PC-9 (cell line): ENCODE results near the gene SYT1. TPM values are rescaled to one million over a fixed set of nuclear protein-coding genes. Genes with fewer than 3 reads are reported as not detected.

Experiments
- BruUV-seq: library from RNA; stranded (reverse); fragments of 400-500 nt; replicated peaks from 2 replicates; lab custom pipeline; 2021; lab: Mats Ljungman, UMichigan
- CTCF ChIA-PET: fragments of 300-600 bp; sonication (Branson Sonifier 250); formaldehyde crosslinking; loops from one replicate; lab custom pipeline; 2022; ENCODE audit warnings: antibody characterized with exemption; lab: Charles Lee
- POLR2A ChIA-PET: fragments of 300-600 bp; sonication (Branson Sonifier 250); formaldehyde crosslinking; loops from one replicate; lab custom pipeline; 2022; ENCODE audit warnings: antibody characterized with exemption; ENCODE audit not compliant: unreplicated experiment; lab: Charles Lee
- DNase-seq, 2 experiments: peaks; one replicate each; pipeline versions ENCODE4 v3.0.0 to v3.0.0-alpha.2; 2015 to 2022; ENCODE audit warnings: mixed read lengths in 1 of 2
- H2AFZ ChIP-seq: fragments of 200-600 bp; sonication (generic); 2 replicates; pipeline ENCODE4 v1.8.1; 2017; ENCODE audit warnings: antibody characterized with exemption
- H3F3A ChIP-seq: fragments of 200-600 bp; sonication (generic); 2 replicates; pipeline ENCODE4 v1.8.1; 2017; ENCODE audit warnings: antibody characterized with exemption, mild to moderate bottlenecking, low read depth; ENCODE audit not compliant: insufficient read depth
- H3K27ac ChIP-seq: fragments of 200-600 bp; sonication (generic); 2 replicates; pipeline ENCODE4 v1.6.1; 2016; ENCODE audit warnings: mixed run types
- H3K27me3 ChIP-seq: fragments of 200-600 bp; sonication (generic); 2 replicates; pipeline ENCODE4 v1.6.1; 2016; ENCODE audit warnings: low read depth, mixed run types; ENCODE audit not compliant: insufficient read depth
- H3K36me3 ChIP-seq: fragments of 200-600 bp; sonication (generic); 2 replicates; pipeline ENCODE4 v1.6.1; 2016; ENCODE audit warnings: low read depth, mixed run types
- H3K4me1 ChIP-seq: fragments of 200-600 bp; sonication (generic); replicated peaks from 2 replicates; pipeline ENCODE4 v1.6.1; 2016; ENCODE audit warnings: mixed run types; ENCODE audit not compliant: insufficient read depth
- H3K4me2 ChIP-seq: fragments of 200-600 bp; sonication (generic); 2 replicates; pipeline ENCODE4 v1.6.1; 2017; ENCODE audit warnings: mixed run types
- H3K4me3 ChIP-seq: fragments of 200-600 bp; sonication (generic); 2 replicates; pipeline ENCODE4 v1.6.1; 2016; ENCODE audit warnings: mixed run types
- H3K79me2 ChIP-seq: fragments of 200-600 bp; sonication (generic); 2 replicates; pipeline ENCODE4 v1.6.1; 2017; ENCODE audit warnings: low read depth, mixed run types
- H3K9me2 ChIP-seq: fragments of 200-600 bp; sonication (generic); 2 replicates; pipeline ENCODE4 v1.8.1; 2017; ENCODE audit warnings: mild to moderate bottlenecking; ENCODE audit not compliant: insufficient read depth
- H3K9me3 ChIP-seq: fragments of 200-600 bp; sonication (generic); 2 replicates; pipeline ENCODE4 v1.8.1; 2016; ENCODE audit warnings: low read depth; ENCODE audit not compliant: insufficient read depth
- H4K20me1 ChIP-seq: fragments of 200-600 bp; sonication (generic); 2 replicates; pipeline ENCODE4 v1.8.1; 2017; ENCODE audit not compliant: insufficient read depth
- EZH2 ChIP-seq: fragments of 200-600 bp; sonication (generic); IDR thresholded peaks from 2 replicates; pipeline ENCODE4 v1.8.0; 2017; ENCODE audit warnings: antibody characterized with exemption, low read depth
- intact Hi-C: fragments of 100-400 bp; cut with micrococcal nuclease; formaldehyde crosslinking; loops from one replicate; pipeline ENCODE4 v1.10.0; 2022; ENCODE audit not compliant: unreplicated experiment
- total RNA-seq: library from RNA; stranded (reverse); gene quantifications from 2 replicates; pipeline ENCODE4 v1.2.3, GENCODE V29; 2021
- TF ChIP-seq, protein P1 (sequence below): fragments of 200-600 bp; sonication (generic); conservative IDR thresholded peaks from 2 replicates; pipeline ENCODE4 v1.6.1; 2017; ENCODE audit warnings: mixed run types, antibody characterized with exemption, mild to moderate bottlenecking, moderate library complexity

The SYT1 gene
- total RNA-seq, 1 experiment from 2014 or later = 1.2 TPM

DNA sequence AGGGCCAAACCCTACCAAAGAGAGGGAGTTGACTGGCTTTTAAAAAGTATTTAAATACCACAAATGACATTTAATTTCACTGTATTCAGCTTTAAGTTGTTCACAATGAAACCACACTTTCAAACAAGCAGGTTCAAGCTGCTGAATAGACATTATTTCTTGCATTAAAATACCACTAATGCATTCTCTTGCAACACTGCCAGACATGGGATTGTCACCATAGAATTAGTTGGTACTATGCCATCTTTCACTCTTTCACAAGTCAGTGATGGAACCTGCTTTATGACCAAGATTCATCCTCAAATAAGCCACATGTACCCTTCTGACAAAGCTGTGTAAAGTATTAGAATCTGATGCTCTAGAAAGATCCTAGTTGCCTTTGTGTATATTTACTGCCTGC lies 586.8 kb downstream of the SYT1 start:
- Histone ChIP-seq H4K20me1 (no peaks in the 10 kb centered on the region), H3K4me1 (no peaks in the 10 kb centered on the region), H3K27ac (no peak overlapping the region), H3K4me2 (no peak overlapping the region), H3K9me2 (no peaks in the 10 kb centered on the region), H3K4me3 (no peak overlapping the region), H3F3A (no peaks in the 10 kb centered on the region), H3K27me3 (no peaks in the 10 kb centered on the region), H3K9me3 (0 out of 2 replicates have a peak, but pooled peaks cover 3% of the 10 kb centered on the region), H3K79me2 (no peaks in the 10 kb centered on the region), H2AFZ (no peak overlapping the region), H3K36me3 (no peaks in the 10 kb centered on the region)
- DNase-seq = no peak
- TF ChIP-seq EZH2 = no peak
- TF ChIP-seq, protein P1, sequence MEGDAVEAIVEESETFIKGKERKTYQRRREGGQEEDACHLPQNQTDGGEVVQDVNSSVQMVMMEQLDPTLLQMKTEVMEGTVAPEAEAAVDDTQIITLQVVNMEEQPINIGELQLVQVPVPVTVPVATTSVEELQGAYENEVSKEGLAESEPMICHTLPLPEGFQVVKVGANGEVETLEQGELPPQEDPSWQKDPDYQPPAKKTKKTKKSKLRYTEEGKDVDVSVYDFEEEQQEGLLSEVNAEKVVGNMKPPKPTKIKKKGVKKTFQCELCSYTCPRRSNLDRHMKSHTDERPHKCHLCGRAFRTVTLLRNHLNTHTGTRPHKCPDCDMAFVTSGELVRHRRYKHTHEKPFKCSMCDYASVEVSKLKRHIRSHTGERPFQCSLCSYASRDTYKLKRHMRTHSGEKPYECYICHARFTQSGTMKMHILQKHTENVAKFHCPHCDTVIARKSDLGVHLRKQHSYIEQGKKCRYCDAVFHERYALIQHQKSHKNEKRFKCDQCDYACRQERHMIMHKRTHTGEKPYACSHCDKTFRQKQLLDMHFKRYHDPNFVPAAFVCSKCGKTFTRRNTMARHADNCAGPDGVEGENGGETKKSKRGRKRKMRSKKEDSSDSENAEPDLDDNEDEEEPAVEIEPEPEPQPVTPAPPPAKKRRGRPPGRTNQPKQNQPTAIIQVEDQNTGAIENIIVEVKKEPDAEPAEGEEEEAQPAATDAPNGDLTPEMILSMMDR = no peak
- ChIA-PET CTCF (interaction anchor here (0.7 kb wide), 1 partner anchor 435 kb away, joined by 3 read pairs; no protein-coding TSS in a partner anchor), POLR2A (interaction anchor here (0.6 kb wide), 1 partner anchor 32 kb away, joined by 3 read pairs; no protein-coding TSS in a partner anchor)
- intact Hi-C loops = no loop called here
- BruUV-seq = no TSS peak

DNA sequence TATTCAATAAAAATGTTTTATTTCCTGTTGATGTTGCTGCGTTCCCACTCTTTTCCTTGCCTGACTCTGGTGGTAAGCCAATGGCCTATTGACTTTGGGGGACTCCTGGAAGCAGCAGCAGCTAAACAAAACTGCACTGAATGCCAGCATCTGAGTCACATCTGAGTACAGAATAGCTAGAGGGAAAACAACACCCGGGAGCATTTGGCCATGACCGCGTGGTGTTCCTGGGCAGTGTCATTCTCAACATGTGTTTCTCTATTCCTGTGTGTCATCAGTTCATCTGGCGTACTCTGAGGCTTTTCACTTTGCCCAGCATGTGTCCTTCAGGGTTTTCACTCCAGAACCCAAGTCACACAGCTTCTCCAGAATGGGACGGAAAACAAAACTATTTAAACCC lies 587.4 kb downstream of the SYT1 start:
- Histone ChIP-seq H3K9me2 (no peaks in the 10 kb centered on the region), H2AFZ (no peak overlapping the region), H3F3A (no peaks in the 10 kb centered on the region), H3K27me3 (no peaks in the 10 kb centered on the region), H3K36me3 (no peaks in the 10 kb centered on the region), H3K79me2 (no peaks in the 10 kb centered on the region), H3K27ac (no peak overlapping the region), H3K4me3 (no peak overlapping the region), H4K20me1 (no peaks in the 10 kb centered on the region), H3K4me1 (no peaks in the 10 kb centered on the region), H3K4me2 (no peak overlapping the region), H3K9me3 (0 out of 2 replicates have a peak, but pooled peaks cover 3% of the 10 kb centered on the region)
- no peak for TF ChIP-seq EZH2
- TF ChIP-seq, protein P1 = no peak
- ChIA-PET CTCF (no interaction called here), POLR2A (interaction anchor here (0.5 to 0.6 kb wide), 3 partner anchors 32 to 84 kb away, joined by 3 to 6 read pairs (median 5); no protein-coding TSS in a partner anchor)
- no TSS peak for BruUV-seq
- peak; percentile 55 to 66 for DNase-seq
- intact Hi-C loops = loop anchor here (1.0 kb wide), 1 partner anchor 32 kb away; no protein-coding TSS in a partner anchor

DNA sequence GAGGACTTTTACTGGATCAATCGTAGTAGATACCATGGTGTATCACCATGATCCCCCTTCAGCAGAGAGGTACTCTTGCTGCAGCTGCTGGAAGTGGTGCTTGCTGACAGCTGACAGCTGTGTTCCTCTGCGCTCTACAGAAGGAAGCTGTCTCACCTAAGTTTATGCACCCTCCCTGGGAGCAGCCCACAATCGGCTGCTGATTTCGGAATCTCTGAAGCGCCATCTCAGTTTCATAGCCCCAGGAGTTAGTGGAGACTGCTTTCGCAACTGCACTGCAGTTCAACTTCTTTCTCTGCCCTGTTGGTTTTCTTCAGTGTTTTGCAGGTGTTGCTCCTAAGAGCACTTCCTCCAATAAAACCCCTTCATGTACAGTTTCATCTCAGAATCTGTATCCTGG lies 588.3 kb downstream of the SYT1 start:
- no peak overlapping the region for H3K4me2 ChIP-seq
- H2AFZ ChIP-seq = no peak overlapping the region
- intact Hi-C loops = loop anchor here (1.0 kb wide), 3 partner anchors 29 to 94 kb away; no protein-coding TSS in a partner anchor
- no peaks in the 10 kb centered on the region for H3K4me1 ChIP-seq
- H3K79me2 ChIP-seq = no peaks in the 10 kb centered on the region
- peak in 1 of 2 experiments; percentile 51 for DNase-seq
- no peaks in the 10 kb centered on the region for H3K9me2 ChIP-seq
- no peak overlapping the region for H3K27ac ChIP-seq
- no TSS peak for BruUV-seq
- no peaks in the 10 kb centered on the region for H3F3A ChIP-seq
- no peaks in the 10 kb centered on the region for H4K20me1 ChIP-seq
- 0 out of 2 replicates have a peak, but pooled peaks cover 3% of the 10 kb centered on the region for H3K9me3 ChIP-seq
- no peaks in the 10 kb centered on the region for H3K27me3 ChIP-seq
- no peaks in the 10 kb centered on the region for H3K36me3 ChIP-seq
- H3K4me3 ChIP-seq = no peak overlapping the region
- TF ChIP-seq, protein P1 = no peak
- TF ChIP-seq EZH2 = no peak
- ChIA-PET POLR2A (interaction anchor here (0.5 to 0.7 kb wide), 2 partner anchors 18 to 238 kb away, joined by 7 to 9 read pairs; partner anchors contain the start of gene PAWR), CTCF (no interaction called here)
